ENCODE data around the gene ZBTB38. TPM values are rescaled to one million over a fixed set of nuclear protein-coding genes. Genes with fewer than 3 reads are reported as not detected.

ZBTB38 gene
- polyA plus RNA-seq, 4 donors, result 11.9 to 186 (median 21.8) TPM

DNA sequence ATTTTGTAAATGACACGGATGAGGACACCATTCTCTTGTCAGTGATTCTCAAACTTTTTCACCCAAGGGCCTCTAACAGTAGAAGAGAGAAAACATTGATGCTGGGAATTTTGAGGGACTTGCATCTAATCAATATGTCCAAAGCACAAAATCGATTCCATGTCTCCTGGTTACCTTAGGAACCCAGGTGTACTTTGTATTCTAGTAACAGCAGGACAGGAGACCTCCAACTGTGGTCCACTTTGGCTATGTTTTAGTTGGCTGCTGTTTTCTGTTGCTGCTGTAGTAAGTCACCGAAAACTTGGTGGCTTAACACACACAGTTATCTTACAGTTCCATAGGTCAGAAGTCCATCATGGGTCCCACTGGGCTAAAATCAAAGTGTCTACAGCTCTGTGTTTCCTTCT is 24.4 kb upstream of the ZBTB38 start:
- Histone ChIP-seq H3K9me3 (ENCODE audit: control insufficient read depth in 2 of 2, insufficient read depth in 1 of 2, low read depth in 1 of 2, low read length in 1 of 2) (no peaks in the 10 kb centered on the region), H3K27ac (ENCODE audit: low read depth in 1 of 3, low read length in 2 of 3) (peak overlapping the region in 2 of 3 donors; percentile 49 to 96), H3K36me3 (ENCODE audit: control insufficient read depth in 3 of 3, insufficient read depth in 2 of 3, low read depth in 1 of 3, low read length in 3 of 3) (peaks cover 0 to 19% (median 0%) of the 10 kb centered on the region in 3 donors), H3K4me3 (ENCODE audit: low read depth in 1 of 3, low read length in 3 of 3) (no peak overlapping the region), H3K4me1 (ENCODE audit: control insufficient read depth in 3 of 3, insufficient read depth in 2 of 3, low read depth in 1 of 3, low read length in 2 of 3) (peaks cover 8 to 60% (median 12%) of the 10 kb centered on the region in 3 donors), H3K27me3 (ENCODE audit: control insufficient read depth in 3 of 3, insufficient read depth in 3 of 3, low read length in 3 of 3) (no peaks in the 10 kb centered on the region)
- 42 to 64% (median 46%) methylated on average over 3 of the region's 3 CpGs for WGBS, 3 donors
- FAIRE-seq (no peak), DNase-seq (peak; percentile 54 to 80)

GRCh38 chr3:141345528-141345927 is 22.8 kb upstream of the ZBTB38 start:
- 12 to 68% (median 53%) methylated on average over 2 of the region's 2 CpGs for WGBS, 3 donors
- no peaks in the 10 kb centered on the region for H3K9me3 ChIP-seq (ENCODE audit: control insufficient read depth in 2 of 2, insufficient read depth in 1 of 2, low read depth in 1 of 2, low read length in 1 of 2)
- H3K27me3 ChIP-seq (ENCODE audit: control insufficient read depth in 3 of 3, insufficient read depth in 3 of 3, low read length in 3 of 3), result no peaks in the 10 kb centered on the region
- peaks cover 0 to 16% (median 0%) of the 10 kb centered on the region in 3 donors for H3K36me3 ChIP-seq (ENCODE audit: control insufficient read depth in 3 of 3, insufficient read depth in 2 of 3, low read depth in 1 of 3, low read length in 3 of 3)
- DNase-seq (no peak), FAIRE-seq (no peak)
- H3K4me3 ChIP-seq (ENCODE audit: low read depth in 1 of 3, low read length in 3 of 3), result no peak overlapping the region
- H3K4me1 ChIP-seq (ENCODE audit: control insufficient read depth in 3 of 3, insufficient read depth in 2 of 3, low read depth in 1 of 3, low read length in 2 of 3), result peaks cover 8 to 67% (median 12%) of the 10 kb centered on the region in 3 donors
- H3K27ac ChIP-seq (ENCODE audit: low read depth in 1 of 3, low read length in 2 of 3), result peak overlapping the region; percentile 47 to 96 (median 95)

GRCh38 chr3:141346007-141346406 is 22.3 kb upstream of the ZBTB38 start:
- Histone ChIP-seq H3K36me3 (ENCODE audit: control insufficient read depth in 3 of 3, insufficient read depth in 2 of 3, low read depth in 1 of 3, low read length in 3 of 3) (peaks cover 0 to 16% (median 0%) of the 10 kb centered on the region in 3 donors), H3K9me3 (ENCODE audit: control insufficient read depth in 2 of 2, insufficient read depth in 1 of 2, low read depth in 1 of 2, low read length in 1 of 2) (no peaks in the 10 kb centered on the region), H3K27me3 (ENCODE audit: control insufficient read depth in 3 of 3, insufficient read depth in 3 of 3, low read length in 3 of 3) (no peaks in the 10 kb centered on the region), H3K27ac (ENCODE audit: low read depth in 1 of 3, low read length in 2 of 3) (peak overlapping the region; percentile 47 to 96 (median 95)), H3K4me1 (ENCODE audit: control insufficient read depth in 3 of 3, insufficient read depth in 2 of 3, low read depth in 1 of 3, low read length in 2 of 3) (peaks cover 8 to 71% (median 12%) of the 10 kb centered on the region in 3 donors), H3K4me3 (ENCODE audit: low read depth in 1 of 3, low read length in 3 of 3) (no peak overlapping the region)
- peak in 1 of 2 donors; percentile 94 for DNase-seq
- no peak for FAIRE-seq
- WGBS, 3 donors, result 15 to 57% (median 35%) methylated on average over 4 of the region's 4 CpGs

GRCh38 chr3:141346418-141346817 is 21.9 kb upstream of the ZBTB38 start:
- no peaks in the 10 kb centered on the region for H3K27me3 ChIP-seq (ENCODE audit: control insufficient read depth in 3 of 3, insufficient read depth in 3 of 3, low read length in 3 of 3)
- WGBS, 3 donors, result 11 to 48% (median 38%) methylated on average over 5 of the region's 5 CpGs
- peak in 1 of 2 donors; percentile 77 for DNase-seq
- peaks cover 8 to 71% (median 12%) of the 10 kb centered on the region in 3 donors for H3K4me1 ChIP-seq (ENCODE audit: control insufficient read depth in 3 of 3, insufficient read depth in 2 of 3, low read depth in 1 of 3, low read length in 2 of 3)
- no peaks in the 10 kb centered on the region for H3K9me3 ChIP-seq (ENCODE audit: control insufficient read depth in 2 of 2, insufficient read depth in 1 of 2, low read depth in 1 of 2, low read length in 1 of 2)
- no peak overlapping the region for H3K4me3 ChIP-seq (ENCODE audit: low read depth in 1 of 3, low read length in 3 of 3)
- peaks cover 0 to 18% (median 0%) of the 10 kb centered on the region in 3 donors for H3K36me3 ChIP-seq (ENCODE audit: control insufficient read depth in 3 of 3, insufficient read depth in 2 of 3, low read depth in 1 of 3, low read length in 3 of 3)
- peak overlapping the region; percentile 47 to 96 (median 95) for H3K27ac ChIP-seq (ENCODE audit: low read depth in 1 of 3, low read length in 2 of 3)
- no peak for FAIRE-seq

- FAIRE-seq (no peak), DNase-seq (no peak)
- peak overlapping the region; percentile 47 to 96 (median 95) for H3K27ac ChIP-seq (ENCODE audit: low read depth in 1 of 3, low read length in 2 of 3)
- H3K9me3 ChIP-seq (ENCODE audit: control insufficient read depth in 2 of 2, insufficient read depth in 1 of 2, low read depth in 1 of 2, low read length in 1 of 2), result no peaks in the 10 kb centered on the region
- 59 to 67% (median 61%) methylated on average over 5 of the region's 5 CpGs for WGBS, 3 donors
- peaks cover 8 to 72% (median 12%) of the 10 kb centered on the region in 3 donors for H3K4me1 ChIP-seq (ENCODE audit: control insufficient read depth in 3 of 3, insufficient read depth in 2 of 3, low read depth in 1 of 3, low read length in 2 of 3)
- H3K27me3 ChIP-seq (ENCODE audit: control insufficient read depth in 3 of 3, insufficient read depth in 3 of 3, low read length in 3 of 3), result no peaks in the 10 kb centered on the region
- peaks cover 0 to 18% (median 0%) of the 10 kb centered on the region in 3 donors for H3K36me3 ChIP-seq (ENCODE audit: control insufficient read depth in 3 of 3, insufficient read depth in 2 of 3, low read depth in 1 of 3, low read length in 3 of 3)
- H3K4me3 ChIP-seq (ENCODE audit: low read depth in 1 of 3, low read length in 3 of 3), result no peak overlapping the region
Observed at GRCh38 chr3:141346839-141347238, 21.5 kb upstream of the ZBTB38 start.

GRCh38 chr3:141348837-141349236 is 19.5 kb upstream of the ZBTB38 start:
- H3K36me3 ChIP-seq (ENCODE audit: control insufficient read depth in 3 of 3, insufficient read depth in 2 of 3, low read depth in 1 of 3, low read length in 3 of 3), result peaks cover 0 to 21% (median 0%) of the 10 kb centered on the region in 3 donors
- H3K4me1 ChIP-seq (ENCODE audit: control insufficient read depth in 3 of 3, insufficient read depth in 2 of 3, low read depth in 1 of 3, low read length in 2 of 3), result peaks cover 3 to 73% (median 15%) of the 10 kb centered on the region in 3 donors
- DNase-seq (no peak), FAIRE-seq (no peak)
- 79 to 84% (median 82%) methylated on average over 1 of the region's 1 CpG for WGBS, 3 donors
- no peaks in the 10 kb centered on the region for H3K27me3 ChIP-seq (ENCODE audit: control insufficient read depth in 3 of 3, insufficient read depth in 3 of 3, low read length in 3 of 3)
- H3K4me3 ChIP-seq (ENCODE audit: low read depth in 1 of 3, low read length in 3 of 3), result no peak overlapping the region
- H3K9me3 ChIP-seq (ENCODE audit: control insufficient read depth in 2 of 2, insufficient read depth in 1 of 2, low read depth in 1 of 2, low read length in 1 of 2), result no peaks in the 10 kb centered on the region
- peak overlapping the region in 1 of 3 donors; percentile 4 for H3K27ac ChIP-seq (ENCODE audit: low read depth in 1 of 3, low read length in 2 of 3)

DNA sequence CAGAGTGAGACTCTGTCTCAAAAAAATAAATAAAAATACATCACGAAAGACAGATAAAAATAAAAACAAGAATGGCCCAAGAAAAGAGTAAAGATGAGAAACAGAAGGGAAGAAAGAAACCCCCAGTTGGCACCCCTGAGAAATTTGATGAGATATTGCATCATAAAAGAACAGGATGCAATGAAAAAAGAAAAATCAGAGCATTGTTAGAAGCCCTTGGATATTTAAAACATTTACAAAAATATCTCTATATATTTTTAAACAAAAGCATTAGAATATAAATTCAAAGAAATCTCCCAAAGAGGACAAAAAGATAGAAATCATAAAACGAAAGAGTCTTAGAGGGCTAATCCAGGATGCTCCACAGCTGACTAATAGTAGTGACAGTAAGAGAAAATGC is 18.6 kb upstream of the ZBTB38 start:
- 88 to 94% (median 90%) methylated on average over 2 of the region's 2 CpGs for WGBS, 3 donors
- FAIRE-seq, result no peak
- DNase-seq, result no peak
- H3K27me3 ChIP-seq (ENCODE audit: control insufficient read depth in 3 of 3, insufficient read depth in 3 of 3, low read length in 3 of 3), result no peaks in the 10 kb centered on the region
- H3K4me1 ChIP-seq (ENCODE audit: control insufficient read depth in 3 of 3, insufficient read depth in 2 of 3, low read depth in 1 of 3, low read length in 2 of 3), result peaks cover 2 to 71% (median 13%) of the 10 kb centered on the region in 3 donors
- peaks cover 0 to 25% (median 0%) of the 10 kb centered on the region in 3 donors for H3K36me3 ChIP-seq (ENCODE audit: control insufficient read depth in 3 of 3, insufficient read depth in 2 of 3, low read depth in 1 of 3, low read length in 3 of 3)
- no peak overlapping the region for H3K4me3 ChIP-seq (ENCODE audit: low read depth in 1 of 3, low read length in 3 of 3)
- H3K27ac ChIP-seq (ENCODE audit: low read depth in 1 of 3, low read length in 2 of 3), result no peak overlapping the region
- no peaks in the 10 kb centered on the region for H3K9me3 ChIP-seq (ENCODE audit: control insufficient read depth in 2 of 2, insufficient read depth in 1 of 2, low read depth in 1 of 2, low read length in 1 of 2)

GRCh38 chr3:141350666-141351065 is 17.6 kb upstream of the ZBTB38 start:
- H3K4me3 ChIP-seq (ENCODE audit: low read depth in 1 of 3, low read length in 3 of 3), result no peak overlapping the region
- peak overlapping the region in 1 of 3 donors; percentile 33 for H3K27ac ChIP-seq (ENCODE audit: low read depth in 1 of 3, low read length in 2 of 3)
- H3K27me3 ChIP-seq (ENCODE audit: control insufficient read depth in 3 of 3, insufficient read depth in 3 of 3, low read length in 3 of 3), result no peaks in the 10 kb centered on the region
- H3K4me1 ChIP-seq (ENCODE audit: control insufficient read depth in 3 of 3, insufficient read depth in 2 of 3, low read depth in 1 of 3, low read length in 2 of 3), result peaks cover 2 to 62% (median 5%) of the 10 kb centered on the region in 3 donors
- H3K9me3 ChIP-seq (ENCODE audit: control insufficient read depth in 2 of 2, insufficient read depth in 1 of 2, low read depth in 1 of 2, low read length in 1 of 2), result no peaks in the 10 kb centered on the region
- peaks cover 0 to 25% (median 0%) of the 10 kb centered on the region in 3 donors for H3K36me3 ChIP-seq (ENCODE audit: control insufficient read depth in 3 of 3, insufficient read depth in 2 of 3, low read depth in 1 of 3, low read length in 3 of 3)
- no peak for FAIRE-seq
- WGBS, 3 donors, result 71 to 81% (median 75%) methylated on average over 3 of the region's 3 CpGs
- no peak for DNase-seq

Data from small intestine (tissue), 7 donors.